IMR-90 (cell line): ENCODE measurements around the gene FRYL. TPM values are rescaled to one million over a fixed set of nuclear protein-coding genes. Genes with fewer than 3 reads are reported as not detected.

Experiments
- ATAC-seq: fragments of 200-7000 bp; cut with Tn5 transposase; 2 replicates; pipeline ENCODE4 v1.9.1; 2020; ENCODE audit warnings: low read depth, mild to moderate bottlenecking, moderate library complexity
- BruUV-seq: library from RNA; stranded (reverse); fragments of 400-500 nt; replicated peaks from 2 replicates; lab custom pipeline; 2021; lab: Mats Ljungman, UMichigan
- CTCF ChIA-PET: fragments of 300-600 bp; formaldehyde crosslinking; extraction: SDS; loops from one replicate; lab custom pipeline; 2021; ENCODE audit warnings: antibody characterized with exemption; lab: Yijun Ruan, JAX
- POLR2A ChIA-PET: fragments of 300-600 bp; sonication (Branson Sonifier 250); formaldehyde crosslinking; loops from one replicate; lab custom pipeline; 2022; ENCODE audit warnings: antibody characterized with exemption; ENCODE audit not compliant: unreplicated experiment; lab: Charles Lee
- DNase-seq: peaks from one replicate; pipeline ENCODE4 v3.0.0; 2013
- H2AFZ ChIP-seq: replicated peaks from 2 replicates; pipeline ENCODE3; 2013; ENCODE audit warnings: low read length, mild to moderate bottlenecking; ENCODE audit not compliant: poor library complexity
- H2AK5ac ChIP-seq: 2 replicates; pipeline ENCODE4 v1.6.1; 2013; ENCODE audit warnings: low read depth, low read length, inconsistent platforms
- H2AK9ac ChIP-seq: replicated peaks from 2 replicates; pipeline ENCODE3; 2013; ENCODE audit warnings: mild to moderate bottlenecking, low read depth, low read length, moderate library complexity; ENCODE audit not compliant: poor library complexity
- H2BK120ac ChIP-seq: 2 replicates; pipeline ENCODE4 v1.6.1; 2013; ENCODE audit warnings: low read depth, low read length, inconsistent platforms
- H2BK15ac ChIP-seq: 3 replicates; pipeline ENCODE4 v1.6.1; 2013; ENCODE audit warnings: low read depth, low read length, inconsistent platforms
- H2BK20ac ChIP-seq: 2 replicates; pipeline ENCODE4 v1.6.1; 2013; ENCODE audit warnings: low read depth, mild to moderate bottlenecking, inconsistent platforms, low read length, moderate library complexity
- H2BK5ac ChIP-seq: 2 replicates; pipeline ENCODE4 v1.6.1; 2013; ENCODE audit warnings: mild to moderate bottlenecking, low read depth, low read length, inconsistent platforms; ENCODE audit not compliant: poor library complexity, severe bottlenecking
- H3K14ac ChIP-seq: replicated peaks from 2 replicates; pipeline ENCODE4 v1.6.1; 2013; ENCODE audit warnings: low read depth, low read length, inconsistent platforms
- H3K18ac ChIP-seq: 2 replicates; pipeline ENCODE4 v1.6.1; 2013; ENCODE audit warnings: low read depth, low read length, control low read depth
- H3K23ac ChIP-seq: 2 replicates; pipeline ENCODE4 v1.6.1; 2013; ENCODE audit warnings: low read depth, low read length, inconsistent platforms
- H3K27ac ChIP-seq: 2 replicates; pipeline ENCODE4 v1.5.1; 2013; ENCODE audit warnings: mild to moderate bottlenecking, control low read depth, low read length; ENCODE audit not compliant: insufficient read depth
- H3K27me3 ChIP-seq: 2 replicates; pipeline ENCODE4 v1.6.1; 2013; ENCODE audit warnings: low read length; ENCODE audit not compliant: control insufficient read depth, insufficient read depth
- H3K36me3 ChIP-seq: 2 replicates; pipeline ENCODE4 v1.6.1; 2013; ENCODE audit warnings: low read length, mixed read lengths; ENCODE audit not compliant: control insufficient read depth, insufficient read depth
- H3K4ac ChIP-seq: 2 replicates; pipeline ENCODE4 v1.6.1; 2013; ENCODE audit warnings: low read depth, low read length, inconsistent platforms
- H3K4me1 ChIP-seq: 2 replicates; pipeline ENCODE4 v1.6.1; 2013; ENCODE audit warnings: low read length, mixed read lengths; ENCODE audit not compliant: control insufficient read depth, insufficient read depth
- H3K4me2 ChIP-seq: 2 replicates; pipeline ENCODE4 v1.6.1; 2013; ENCODE audit warnings: low read depth, mild to moderate bottlenecking, control low read depth, low read length, moderate library complexity
- H3K4me3 ChIP-seq: 2 replicates; pipeline ENCODE4 v1.5.1; 2013; ENCODE audit warnings: low read depth, mild to moderate bottlenecking, control low read depth, low read length, moderate library complexity; ENCODE audit not compliant: insufficient read depth
- H3K56ac ChIP-seq: 2 replicates; pipeline ENCODE4 v1.6.1; 2013; ENCODE audit warnings: low read length, inconsistent platforms; ENCODE audit not compliant: insufficient read depth; ENCODE audit errors: extremely low read depth
- H3K79me1 ChIP-seq, 2 experiments: 2 replicates each; pipeline ENCODE4 v1.6.1; 2013; ENCODE audit warnings: low read length in 2 of 2, inconsistent platforms in 1 of 2, low read depth in 1 of 2
- H3K9ac ChIP-seq: 2 replicates; pipeline ENCODE4 v1.6.1; 2013; ENCODE audit warnings: low read depth, low read length, control low read depth
- H3K9me1 ChIP-seq: 2 replicates; pipeline ENCODE4 v1.6.1; 2013; ENCODE audit warnings: low read length, inconsistent platforms; ENCODE audit not compliant: insufficient read depth
- H3K9me3 ChIP-seq: 2 replicates; pipeline ENCODE4 v1.6.1; 2013; ENCODE audit warnings: low read length; ENCODE audit not compliant: control insufficient read depth, insufficient read depth
- H4K20me1 ChIP-seq: 2 replicates; pipeline ENCODE4 v1.6.1; 2013; ENCODE audit warnings: low read length, inconsistent platforms; ENCODE audit not compliant: insufficient read depth
- H4K5ac ChIP-seq: 2 replicates; pipeline ENCODE4 v1.6.1; 2013; ENCODE audit warnings: mild to moderate bottlenecking, low read depth, low read length, control low read depth
- H4K8ac ChIP-seq, 2 experiments: 2 replicates each; pipeline ENCODE4 v1.6.1; 2013; ENCODE audit warnings: low read depth in 2 of 2, low read length in 2 of 2, control low read depth in 1 of 2, inconsistent platforms in 1 of 2
- H4K91ac ChIP-seq: 2 replicates; pipeline ENCODE4 v1.6.1; 2013; ENCODE audit warnings: low read depth, low read length, inconsistent platforms; ENCODE audit not compliant: insufficient read depth
- BHLHE40 ChIP-seq: fragments of 150-350 bp; IDR thresholded peaks from 2 replicates; pipeline ENCODE4 v1.6.1; 2016; ENCODE audit warnings: mild to moderate bottlenecking, low read depth, low read length
- CEBPB ChIP-seq: IDR thresholded peaks from 2 replicates; pipeline ENCODE4 v1.6.1; 2012; ENCODE audit warnings: low read depth, low read length, improper control_type of control experiment
- CHD1 ChIP-seq: IDR thresholded peaks from 2 replicates; pipeline ENCODE4 v1.6.1; 2012; ENCODE audit warnings: low read depth, low read length, improper control_type of control experiment
- FOS ChIP-seq: fragments of 150-350 bp; IDR thresholded peaks from 2 replicates; pipeline ENCODE4 v1.6.1; 2016; ENCODE audit warnings: low read depth, low read length
- MAFK ChIP-seq: IDR thresholded peaks from 2 replicates; pipeline ENCODE4 v1.6.1; 2012; ENCODE audit warnings: low read depth, low read length, improper control_type of control experiment
- MAZ ChIP-seq: IDR thresholded peaks from 2 replicates; pipeline ENCODE4 v1.6.1; 2012; ENCODE audit warnings: low read depth, mild to moderate bottlenecking, low read length, improper control_type of control experiment, moderate library complexity, borderline replicate concordance
- MXI1 ChIP-seq: IDR thresholded peaks from 2 replicates; pipeline ENCODE4 v1.6.1; 2012; ENCODE audit warnings: low read depth, mild to moderate bottlenecking, low read length, moderate library complexity, borderline replicate concordance
- NFE2L2 ChIP-seq: fragments of 150-350 bp; IDR thresholded peaks from 2 replicates; pipeline ENCODE4 v1.6.1; 2016; ENCODE audit warnings: low read depth, mild to moderate bottlenecking, low read length
- POLR2A ChIP-seq: IDR thresholded peaks from 2 replicates; pipeline ENCODE4 v1.6.1; 2012; ENCODE audit warnings: mild to moderate bottlenecking, low read depth, low read length
- RAD21 ChIP-seq: IDR thresholded peaks from 2 replicates; pipeline ENCODE4 v1.6.1; 2012; ENCODE audit warnings: low read length, improper control_type of control experiment
- RCOR1 ChIP-seq: IDR thresholded peaks from 2 replicates; pipeline ENCODE4 v1.6.1; 2012; ENCODE audit warnings: mild to moderate bottlenecking, low read length, improper control_type of control experiment; ENCODE audit not compliant: insufficient replicate concordance
- RFX5 ChIP-seq: IDR thresholded peaks from 2 replicates; pipeline ENCODE4 v1.8.0; 2012; ENCODE audit warnings: low read depth, mild to moderate bottlenecking, low read length, moderate library complexity
- SMC3 ChIP-seq: fragments of 150-350 bp; IDR thresholded peaks from 2 replicates; pipeline ENCODE4 v1.6.1; 2016; ENCODE audit warnings: low read depth, mild to moderate bottlenecking, antibody characterized with exemption, low read length, moderate library complexity
- WGBS, 2 experiments: methylation state at CpG; one replicate each; pipeline versions ENCODE4 v1.1.5 to v1.1.7; 2013; ENCODE audit warnings: missing lambda C conversion rate in 2 of 2; ENCODE audit not compliant: insufficient read length in 1 of 2; ENCODE audit errors: extremely low coverage in 2 of 2; 5-methylcytosine and 5-hydroxymethylcytosine counted together
- dilution Hi-C: fragments of 300-500 bp; cut with HindIII; formaldehyde crosslinking; loops from one replicate; pipeline ENCODE4 v1.14.3; 2018; ENCODE audit warnings: low sequenced_read_pairs; ENCODE audit not compliant: unreplicated experiment
- in situ Hi-C: fragments of 300-500 bp; cut with MboI; formaldehyde crosslinking; loops from 3 replicates; pipeline ENCODE4 v1.14.3; 2019; ENCODE audit warnings: low sequenced_read_pairs, inconsistent platforms, mixed read lengths
- intact Hi-C: fragments of 100-400 bp; cut with micrococcal nuclease; formaldehyde crosslinking; loops from 2 replicates; pipeline ENCODE4 v1.10.0; 2022
- polyA plus RNA-seq, 3 experiments: library from polyadenylated mRNA; depleted of rRNA; stranded (reverse); fragments of >200 nt; gene quantifications; 2 replicates each; pipeline ENCODE4 v1.2.3, GENCODE V29; 2012; ENCODE audit warnings: low replicate concordance in 1 of 3
- total RNA-seq: library from RNA; depleted of rRNA; stranded (reverse); fragments of >200 nt; gene quantifications from 2 replicates; pipeline ENCODE4 v1.2.3, GENCODE V29; 2012
- TF ChIP-seq, protein P1 (sequence below): conservative IDR thresholded peaks from 2 replicates; pipeline ENCODE4 v1.5.1; 2012; ENCODE audit warnings: mild to moderate bottlenecking, low read depth, low read length, improper control_type of control experiment
- TF ChIP-seq, protein P2 (sequence below): fragments of 150-350 bp; IDR thresholded peaks from 2 replicates; pipeline ENCODE4 v1.6.1; 2017; ENCODE audit warnings: mild to moderate bottlenecking, antibody characterized with exemption, low read length, low read depth

The FRYL gene
- total and polyA plus RNA-seq, 2 of the 4 experiments (the other 2 are of a cell fraction): 9.9 to 77.4 TPM

DNA sequence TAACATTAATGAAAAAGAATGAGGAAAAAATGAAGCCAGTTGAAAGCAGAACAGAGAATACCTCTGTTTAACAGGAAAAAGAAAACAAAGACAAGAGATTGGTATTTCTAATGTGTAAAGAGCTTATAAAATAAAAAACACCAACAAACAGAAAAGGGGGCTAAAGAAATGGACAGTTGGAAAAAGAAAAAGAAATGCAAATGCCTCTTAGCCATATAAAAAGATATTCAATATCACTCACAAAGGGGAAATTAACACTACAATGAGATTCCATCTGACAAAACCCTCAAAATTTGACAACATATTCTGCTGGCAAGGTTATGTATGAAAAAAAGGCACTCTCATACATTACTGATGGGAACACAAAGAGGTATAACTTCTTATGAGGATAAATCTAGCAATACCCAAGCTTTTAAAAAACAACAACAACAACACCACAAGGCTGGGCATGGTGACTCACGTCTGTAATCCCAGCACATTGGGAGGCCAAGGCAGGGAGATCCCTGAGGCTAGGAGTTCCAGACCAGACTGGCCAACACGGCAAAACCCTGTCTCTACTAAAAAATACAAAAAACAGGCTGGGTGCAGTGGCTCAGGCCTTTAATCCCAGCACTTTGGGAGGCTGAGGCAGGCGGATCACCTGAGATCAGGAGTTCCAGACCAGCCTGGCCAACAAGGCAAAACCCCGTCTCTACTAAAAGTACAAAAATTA, 75.8 kb downstream of the FRYL start:
- Histone ChIP-seq H2BK120ac (no peak overlapping the region), H3K27me3 (no peaks in the 10 kb centered on the region), H3K23ac (no peak overlapping the region), H3K9me1 (peaks cover 3% of the 10 kb centered on the region; the same call in 1 of the 2 replicates), H3K4me3 (no peak overlapping the region), H2BK5ac (no peak overlapping the region), H3K9ac (no peak overlapping the region), H3K79me1 (peaks cover 22 to 52% of the 10 kb centered on the region in 2 experiments), H3K4me1 (peaks cover 5% of the 10 kb centered on the region; the same call in 1 of the 2 replicates), H3K18ac (no peak overlapping the region), H2AK9ac (no peak overlapping the region), H3K27ac (no peak overlapping the region), H3K4ac (no peak overlapping the region), H3K4me2 (no peak overlapping the region), H3K36me3 (no peaks in the 10 kb centered on the region), H2AFZ (no peak overlapping the region), H4K91ac (no peak overlapping the region), H4K8ac (no peak overlapping the region), H4K20me1 (peaks cover 3% of the 10 kb centered on the region; the same call in 1 of the 2 replicates), H4K5ac (no peak overlapping the region), H3K14ac (no peak overlapping the region), H3K9me3 (no peaks in the 10 kb centered on the region), H2BK20ac (no peak overlapping the region), H2AK5ac (no peak overlapping the region), H2BK15ac (no peak overlapping the region), H3K56ac (no peak overlapping the region)
- dilution Hi-C loops (no loop called here), in situ Hi-C loops (no loop called here), intact Hi-C loops (loop anchor here (5.0 kb wide), 1 partner anchor 73 kb away; no protein-coding TSS in a partner anchor)
- POLR2A ChIA-PET: no interaction called here
- no peak for DNase-seq
- ATAC-seq: no peak
- no CpG with 5 or more reads among the region's 4 CpGs for WGBS, 2 experiments
- no TSS peak for BruUV-seq
- CTCF ChIA-PET: interaction anchor here (0.6 kb wide), 1 partner anchor 24 kb away, joined by 4 read pairs; no protein-coding TSS in a partner anchor
- no peak for TF ChIP-seq MAFK
- TF ChIP-seq, protein P1, sequence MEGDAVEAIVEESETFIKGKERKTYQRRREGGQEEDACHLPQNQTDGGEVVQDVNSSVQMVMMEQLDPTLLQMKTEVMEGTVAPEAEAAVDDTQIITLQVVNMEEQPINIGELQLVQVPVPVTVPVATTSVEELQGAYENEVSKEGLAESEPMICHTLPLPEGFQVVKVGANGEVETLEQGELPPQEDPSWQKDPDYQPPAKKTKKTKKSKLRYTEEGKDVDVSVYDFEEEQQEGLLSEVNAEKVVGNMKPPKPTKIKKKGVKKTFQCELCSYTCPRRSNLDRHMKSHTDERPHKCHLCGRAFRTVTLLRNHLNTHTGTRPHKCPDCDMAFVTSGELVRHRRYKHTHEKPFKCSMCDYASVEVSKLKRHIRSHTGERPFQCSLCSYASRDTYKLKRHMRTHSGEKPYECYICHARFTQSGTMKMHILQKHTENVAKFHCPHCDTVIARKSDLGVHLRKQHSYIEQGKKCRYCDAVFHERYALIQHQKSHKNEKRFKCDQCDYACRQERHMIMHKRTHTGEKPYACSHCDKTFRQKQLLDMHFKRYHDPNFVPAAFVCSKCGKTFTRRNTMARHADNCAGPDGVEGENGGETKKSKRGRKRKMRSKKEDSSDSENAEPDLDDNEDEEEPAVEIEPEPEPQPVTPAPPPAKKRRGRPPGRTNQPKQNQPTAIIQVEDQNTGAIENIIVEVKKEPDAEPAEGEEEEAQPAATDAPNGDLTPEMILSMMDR: no peak
- no peak for TF ChIP-seq CHD1
- no peak for TF ChIP-seq RFX5
- TF ChIP-seq POLR2A: no peak
- TF ChIP-seq RCOR1: no peak
- no peak for TF ChIP-seq RAD21
- TF ChIP-seq SMC3: no peak
- TF ChIP-seq MAZ: no peak
- TF ChIP-seq, protein P2, sequence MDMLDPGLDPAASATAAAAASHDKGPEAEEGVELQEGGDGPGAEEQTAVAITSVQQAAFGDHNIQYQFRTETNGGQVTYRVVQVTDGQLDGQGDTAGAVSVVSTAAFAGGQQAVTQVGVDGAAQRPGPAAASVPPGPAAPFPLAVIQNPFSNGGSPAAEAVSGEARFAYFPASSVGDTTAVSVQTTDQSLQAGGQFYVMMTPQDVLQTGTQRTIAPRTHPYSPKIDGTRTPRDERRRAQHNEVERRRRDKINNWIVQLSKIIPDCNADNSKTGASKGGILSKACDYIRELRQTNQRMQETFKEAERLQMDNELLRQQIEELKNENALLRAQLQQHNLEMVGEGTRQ: no peak
- no peak for TF ChIP-seq NFE2L2
- no peak for TF ChIP-seq CEBPB
- no peak for TF ChIP-seq FOS
- no peak for TF ChIP-seq MXI1
- TF ChIP-seq BHLHE40: no peak
